Measurements from ENCODE around the gene GALNT9.
"Not testable (repeated sequence)": the region's sequence is repeated elsewhere in the genome, so short reads cannot be mapped to it uniquely, and the experiment has no call there.

GALNT9 gene

GRCh38 chr12:132295561-132295960, 33.8 kb downstream of the GALNT9 start:
- not testable (repeated sequence) for DNase-seq (ENCODE audit: low read depth, low spot score)

- DNase-seq (ENCODE audit: low read depth, low spot score): no peak
Observed at GRCh38 chr12:132295101-132295526, 34.3 kb downstream of the GALNT9 start.

GRCh38 chr12:132294121-132295034, 35.0 kb downstream of the GALNT9 start:
- DNase-seq (ENCODE audit: low read depth, low spot score): no peak

- DNase-seq (ENCODE audit: low read depth, low spot score): no peak
Observed at GRCh38 chr12:132292328-132293319, 36.8 kb downstream of the GALNT9 start.

- no peak for DNase-seq (ENCODE audit: low read depth, low spot score)
Observed at GRCh38 chr12:132291402-132292175, 37.8 kb downstream of the GALNT9 start.

GRCh38 chr12:132290203-132290540, 39.2 kb downstream of the GALNT9 start:
- DNase-seq (ENCODE audit: low read depth, low spot score): no peak

GRCh38 chr12:132289356-132290202, 39.8 kb downstream of the GALNT9 start:
- no peak for DNase-seq (ENCODE audit: low read depth, low spot score)

- DNase-seq (ENCODE audit: low read depth, low spot score): no peak
Observed at GRCh38 chr12:132288516-132289215, 40.7 kb downstream of the GALNT9 start.

- no peak for DNase-seq (ENCODE audit: low read depth, low spot score)
Observed at GRCh38 chr12:132287391-132288238, 41.8 kb downstream of the GALNT9 start.

- DNase-seq (ENCODE audit: low read depth, low spot score): no peak
Observed at GRCh38 chr12:132286912-132287311, 42.5 kb downstream of the GALNT9 start.

- DNase-seq (ENCODE audit: low read depth, low spot score): peak; percentile 89
Observed at GRCh38 chr12:132285991-132286681, 43.3 kb downstream of the GALNT9 start.

GRCh38 chr12:132284827-132285741, 44.3 kb downstream of the GALNT9 start:
- peak; percentile 17 for DNase-seq (ENCODE audit: low read depth, low spot score)

- peak; percentile 25 for DNase-seq (ENCODE audit: low read depth, low spot score)
Observed at GRCh38 chr12:132284071-132284826, 45.1 kb downstream of the GALNT9 start.

GRCh38 chr12:132282950-132283771, 46.2 kb downstream of the GALNT9 start:
- no peak for DNase-seq (ENCODE audit: low read depth, low spot score)
